ENCODE results near the gene TIMM17A.

TIMM17A gene

DNA sequence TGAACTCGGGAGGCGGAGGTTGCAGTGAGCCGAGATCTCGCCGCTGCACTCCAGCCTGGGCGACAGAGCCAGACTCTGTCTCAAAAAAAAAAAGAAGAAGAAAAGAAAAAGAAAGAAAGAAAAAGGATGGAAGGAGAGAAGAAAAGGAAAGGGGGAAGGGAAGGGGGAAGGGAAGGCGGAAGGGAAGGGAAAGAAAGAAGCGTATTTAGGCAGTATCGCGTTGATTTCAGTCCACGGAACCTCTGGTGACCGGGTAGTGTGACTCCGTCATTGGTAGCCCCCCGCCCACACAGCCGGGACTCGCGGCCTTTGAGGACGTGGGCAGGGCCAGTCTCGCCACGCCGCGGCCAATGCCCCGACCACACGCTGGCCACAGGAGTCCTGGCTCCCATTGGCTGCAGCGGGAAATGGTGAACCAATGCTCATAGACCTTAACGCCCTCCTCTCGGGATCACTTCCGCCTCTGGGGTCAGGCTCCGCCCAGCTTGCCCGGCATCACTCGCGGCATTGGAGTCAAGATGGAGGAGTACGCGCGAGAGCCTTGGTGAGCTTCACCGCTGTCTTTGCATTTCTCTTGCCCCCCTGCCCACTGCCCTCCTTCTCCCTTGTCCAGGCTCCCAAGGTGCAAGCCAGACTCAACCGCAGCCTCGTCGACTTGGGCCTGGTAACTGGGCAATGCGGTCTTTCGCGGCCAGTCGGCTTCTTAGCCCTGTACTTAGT is at the start of gene TIMM17A:
TIMM17A (plus strand) TSS at position 495 of the 720 bp plus-strand sequence; CDS start at position 519, 24 bp downstream.
- peak; percentile 85 to 95 (median 88) for DNase-seq (ENCODE audit: low read depth in 3 of 3)

DNA sequence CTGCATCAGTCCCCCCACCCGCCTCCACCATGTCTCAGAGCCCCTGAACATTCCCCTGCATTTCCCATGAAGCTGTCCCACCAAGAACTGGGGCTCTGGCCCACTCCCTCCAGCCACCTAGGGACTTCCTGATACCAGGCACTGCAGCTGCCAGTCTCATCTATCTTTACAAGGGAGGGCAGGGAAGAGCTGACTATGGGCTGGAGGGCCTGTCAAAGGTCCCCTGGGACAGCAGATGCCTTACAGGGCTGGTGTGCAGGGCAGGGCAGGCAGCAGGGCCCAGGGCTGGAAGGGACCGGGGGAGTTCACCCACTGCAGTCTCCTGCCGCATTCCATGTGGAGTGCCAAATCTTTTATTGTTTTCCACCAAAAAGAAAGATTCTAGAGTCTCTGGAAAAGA is 49.0 kb upstream of the TIMM17A start:
- DNase-seq (ENCODE audit: low read depth in 3 of 3), result no peak

DNA sequence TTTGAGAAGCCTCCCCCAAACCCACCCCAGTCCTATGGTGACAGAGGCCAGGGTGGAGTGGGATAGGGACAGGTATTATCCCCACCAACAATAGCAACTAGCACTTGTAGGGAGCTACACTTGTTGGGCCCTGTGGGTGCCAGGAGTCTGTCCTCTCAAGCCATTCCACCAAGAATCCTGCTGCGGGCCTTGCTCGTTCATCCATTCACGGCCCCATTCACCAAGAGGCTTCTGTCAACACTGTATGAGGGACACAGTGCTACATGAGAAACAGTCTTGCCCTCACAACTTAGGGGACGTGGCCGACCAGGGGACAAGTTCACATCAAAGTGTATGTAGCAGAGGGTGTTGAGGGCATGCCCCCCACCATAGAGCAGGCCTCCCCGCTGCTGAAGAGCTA is 47.7 kb upstream of the TIMM17A start:
- DNase-seq (ENCODE audit: low read depth in 3 of 3), result no peak

DNA sequence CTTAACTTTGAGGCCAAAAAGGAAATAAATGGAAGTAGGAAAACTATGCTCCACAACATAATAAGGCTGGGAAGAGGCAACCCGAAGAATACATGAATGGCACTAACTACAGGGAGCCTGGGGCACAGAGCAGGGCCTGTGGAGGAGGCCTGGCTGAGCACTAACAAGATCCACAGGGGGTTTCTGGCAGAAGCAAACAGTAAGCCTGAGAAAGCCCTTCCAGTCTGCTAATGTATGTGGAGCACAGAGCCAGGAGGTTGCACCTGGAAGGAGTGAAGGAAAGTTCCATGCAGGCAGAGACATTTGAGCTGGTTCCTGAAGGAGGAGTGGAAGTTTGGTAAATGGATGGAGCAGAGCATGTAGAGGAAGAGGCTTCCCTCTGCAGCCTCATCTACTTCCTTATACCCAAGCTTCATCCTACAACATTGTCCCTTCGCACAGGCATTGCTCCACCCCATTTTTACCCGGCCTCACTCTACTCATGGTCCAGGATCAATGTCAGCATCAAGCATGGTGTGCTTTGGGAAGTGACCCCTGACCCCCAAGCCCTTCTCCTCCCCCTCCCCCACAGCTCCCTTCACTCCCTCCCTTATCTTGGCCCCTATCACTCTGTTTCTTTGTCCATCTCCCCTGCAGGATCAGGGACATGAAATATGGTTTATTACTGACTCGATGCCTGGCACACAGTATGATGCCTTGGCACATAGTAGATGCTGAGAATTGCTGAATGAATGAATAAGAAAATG is 43.3 kb upstream of the TIMM17A start:
- DNase-seq (ENCODE audit: low read depth in 3 of 3), result no peak

DNA sequence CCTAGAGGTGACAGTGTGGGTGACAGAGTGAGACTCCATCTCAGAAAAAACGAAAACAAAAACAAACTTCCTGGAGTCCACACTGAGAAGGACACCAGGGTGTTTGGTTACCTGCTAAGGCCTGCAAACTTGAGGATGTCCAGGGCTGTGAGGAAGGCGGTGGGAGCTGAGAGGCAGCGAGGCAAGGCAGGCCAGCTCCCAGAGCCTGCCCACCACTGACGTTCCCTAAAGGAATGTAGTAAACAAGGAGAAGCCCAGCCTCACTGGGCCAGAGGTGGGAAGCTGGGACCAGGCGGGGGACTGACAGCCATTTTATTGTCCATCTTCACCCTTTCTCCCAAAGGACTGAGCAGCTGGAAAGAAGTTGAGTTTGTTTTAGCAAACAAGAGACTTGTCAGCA is 42.5 kb upstream of the TIMM17A start:
- no peak for DNase-seq (ENCODE audit: low read depth in 3 of 3)

DNA sequence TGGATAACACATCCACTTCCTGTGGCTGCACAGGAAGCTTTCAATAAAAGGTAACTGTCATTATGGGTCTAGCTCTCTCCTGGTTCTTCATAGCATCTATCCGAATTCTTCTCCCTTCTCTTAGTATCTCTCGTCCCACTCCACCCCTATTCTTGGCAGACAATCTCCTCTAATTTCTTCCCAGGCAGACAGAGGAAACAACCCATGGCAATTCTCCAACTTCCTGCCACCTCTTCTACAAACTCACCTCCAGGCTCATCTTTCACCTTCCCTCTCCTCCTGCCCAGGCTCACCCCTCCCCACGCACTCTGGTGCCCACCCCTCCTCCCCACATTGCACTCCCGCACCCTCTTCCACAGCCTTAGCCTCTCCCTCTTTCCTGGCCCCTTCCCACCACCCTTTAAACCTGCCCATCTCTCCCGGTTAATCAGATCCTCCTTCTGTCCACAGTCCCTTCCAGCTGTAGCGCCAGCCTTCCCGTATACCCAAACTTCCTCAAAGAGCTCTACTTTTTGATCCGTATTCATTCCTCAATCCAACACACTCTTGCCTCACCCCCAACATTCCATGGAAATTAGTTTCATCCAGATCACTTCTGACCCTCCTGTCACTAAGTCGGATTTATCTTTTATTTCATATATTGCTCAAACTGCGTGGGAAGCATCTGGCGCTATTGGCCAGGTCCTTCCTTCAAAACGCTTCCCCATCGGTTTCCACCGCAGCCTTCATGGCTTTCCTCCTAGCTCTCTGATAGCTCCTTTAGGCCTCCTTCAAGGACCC is 40.7 kb upstream of the TIMM17A start:
- DNase-seq (ENCODE audit: low read depth in 3 of 3), result no peak

DNA sequence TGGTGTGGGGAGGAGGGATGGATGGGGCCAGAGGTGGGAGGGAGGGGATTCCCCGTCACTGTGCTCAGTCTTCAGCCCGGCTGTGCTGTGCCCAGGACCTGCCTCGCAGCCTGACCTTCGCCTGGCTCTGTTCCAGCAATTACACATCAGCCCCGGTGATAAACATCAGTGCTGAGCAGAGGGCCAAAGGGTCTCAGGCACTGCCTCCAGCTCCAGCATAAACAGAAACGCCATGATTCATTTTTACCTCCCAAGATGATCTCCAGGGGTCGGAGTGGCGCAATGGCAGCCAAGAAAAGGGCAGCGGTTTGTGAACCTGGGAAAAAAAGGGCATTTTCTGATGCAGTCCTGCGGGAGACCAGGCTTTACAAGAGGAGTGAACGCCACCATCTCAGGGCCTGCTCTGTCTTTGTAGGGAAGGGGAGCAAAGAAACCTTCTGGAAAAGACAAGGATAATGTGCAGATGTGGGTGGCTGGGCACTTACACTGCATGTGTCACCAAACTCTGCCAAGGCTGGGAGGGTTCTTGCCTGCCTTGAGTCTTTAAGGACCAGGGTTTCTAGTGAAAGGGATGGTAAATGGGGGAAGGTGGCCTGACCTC is 38.6 kb upstream of the TIMM17A start:
- no peak for DNase-seq (ENCODE audit: low read depth in 3 of 3)

DNA sequence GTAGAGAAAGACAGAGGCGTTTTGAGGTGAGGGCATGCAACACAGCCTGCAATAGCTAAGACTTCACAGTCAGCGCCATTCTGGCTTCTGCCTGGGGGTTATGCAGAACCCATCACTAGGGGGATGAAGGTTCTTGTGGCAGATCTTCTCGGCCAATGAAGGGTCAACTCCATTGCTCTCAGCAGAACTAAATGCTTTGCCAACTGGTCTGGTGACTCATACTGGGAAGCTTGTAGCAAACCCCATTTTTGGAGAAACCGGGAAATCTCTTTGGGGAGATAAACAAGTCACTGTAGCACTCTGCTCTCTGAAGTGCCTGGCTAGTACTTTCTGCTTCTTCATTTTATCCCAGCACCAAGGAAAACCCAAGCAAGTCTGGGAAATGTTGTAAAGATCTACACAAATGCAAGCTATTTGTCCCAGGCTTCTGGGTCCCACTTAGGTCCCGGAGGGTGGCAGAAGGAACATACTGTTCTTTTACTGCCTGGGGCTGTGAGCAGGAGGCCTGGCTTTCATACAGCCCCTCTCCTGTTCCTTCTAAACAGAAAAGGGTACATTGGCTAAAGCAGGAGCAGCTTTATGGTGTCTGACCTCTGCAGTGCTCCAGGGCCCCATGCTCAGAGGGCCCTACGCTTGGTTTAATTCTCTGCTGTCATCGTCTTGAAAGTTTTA is 37.8 kb upstream of the TIMM17A start:
- no peak for DNase-seq (ENCODE audit: low read depth in 3 of 3)

DNA sequence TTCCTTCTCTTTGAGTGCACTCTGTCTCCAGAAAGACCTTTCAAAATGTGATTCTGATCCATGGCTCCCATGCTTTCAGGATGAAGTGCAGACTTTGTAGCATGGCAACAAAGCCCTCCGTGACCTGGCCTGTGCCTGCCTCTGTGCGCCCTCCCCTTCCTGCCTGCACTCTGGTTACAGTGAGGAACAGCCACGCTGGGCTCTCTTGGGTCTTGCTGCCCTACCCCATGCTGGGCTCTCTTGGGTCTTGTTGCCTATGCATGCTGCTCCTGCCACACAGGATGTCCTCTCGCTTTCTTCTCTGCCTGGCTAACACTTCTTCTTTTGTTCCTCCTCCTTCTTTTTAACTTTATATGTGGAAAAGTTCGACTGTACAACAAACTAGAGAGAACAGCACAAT is 37.0 kb upstream of the TIMM17A start:
- no peak for DNase-seq (ENCODE audit: low read depth in 3 of 3)

DNA sequence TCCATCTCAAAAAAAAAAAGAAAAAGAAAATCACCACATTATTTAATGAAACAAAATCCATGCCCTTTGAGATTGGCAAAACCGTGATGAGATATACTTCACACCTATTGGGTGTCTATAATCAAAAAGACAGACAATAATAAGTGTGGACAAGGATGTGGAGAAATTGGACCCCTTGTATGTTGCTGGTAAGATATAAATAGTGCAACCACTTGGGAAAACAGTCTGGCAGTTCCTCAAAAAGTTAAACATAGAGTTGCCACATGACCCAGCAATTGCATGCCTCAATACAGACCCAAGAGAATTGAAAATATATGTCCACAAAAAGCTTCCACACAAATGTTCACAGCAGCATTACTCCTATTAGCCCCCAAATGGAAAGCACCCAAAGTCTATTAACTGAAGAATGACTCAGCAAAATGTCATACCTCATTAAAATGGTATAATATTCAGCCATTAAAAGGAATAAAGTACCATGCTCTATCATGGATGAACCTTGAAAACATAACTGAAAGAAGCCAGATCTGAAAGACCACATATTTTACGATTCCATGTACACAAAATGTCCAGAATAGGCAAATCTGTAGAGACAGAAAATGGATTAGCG is 33.2 kb upstream of the TIMM17A start:
- DNase-seq (ENCODE audit: low read depth in 3 of 3), result no peak

DNA sequence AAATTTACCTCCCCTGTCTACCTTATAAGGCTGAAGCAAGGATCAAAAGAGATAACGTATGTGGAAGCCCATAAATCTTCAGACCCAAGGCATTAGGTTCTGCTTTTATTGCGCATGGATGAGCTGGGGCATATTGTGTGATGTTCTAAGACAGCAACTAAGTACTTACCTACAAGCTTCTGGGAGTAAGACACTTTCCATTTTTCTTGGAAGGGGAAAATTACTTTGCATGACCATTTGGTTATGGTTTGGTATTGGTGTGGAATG is 30.1 kb upstream of the TIMM17A start:
- no peak for DNase-seq (ENCODE audit: low read depth in 3 of 3)

DNA sequence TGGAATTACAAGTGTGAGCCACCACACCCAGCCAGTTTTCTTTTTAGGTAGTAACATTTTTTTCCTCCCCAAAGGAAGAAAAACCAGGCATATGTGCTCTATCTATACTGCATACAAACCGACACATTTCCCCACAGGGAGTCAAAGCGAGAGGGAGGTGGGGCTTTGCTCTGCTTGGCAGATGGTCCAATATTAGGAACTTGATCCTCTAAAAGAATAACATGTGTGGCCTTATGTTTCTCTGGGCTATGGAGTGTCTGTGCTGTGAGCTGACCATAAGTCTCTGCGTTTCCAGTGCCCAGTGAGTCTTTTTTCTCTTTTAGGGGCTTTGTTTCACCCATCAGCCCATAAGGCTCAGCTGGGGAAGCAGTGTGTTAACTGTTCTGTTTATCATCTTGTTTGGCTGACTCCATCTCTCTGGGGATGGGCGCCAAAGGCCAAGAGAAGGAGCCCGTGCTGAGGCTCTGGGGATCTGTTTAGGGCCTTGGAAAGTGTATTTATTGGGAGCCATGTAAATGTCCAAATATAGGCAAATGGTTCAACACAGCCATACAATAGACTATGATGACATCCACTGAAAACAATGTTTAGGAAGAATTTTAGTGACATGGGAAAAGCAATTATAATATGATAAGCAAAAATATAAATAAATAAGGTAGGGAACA is 29.2 kb upstream of the TIMM17A start:
- DNase-seq (ENCODE audit: low read depth in 3 of 3), result no peak

DNA sequence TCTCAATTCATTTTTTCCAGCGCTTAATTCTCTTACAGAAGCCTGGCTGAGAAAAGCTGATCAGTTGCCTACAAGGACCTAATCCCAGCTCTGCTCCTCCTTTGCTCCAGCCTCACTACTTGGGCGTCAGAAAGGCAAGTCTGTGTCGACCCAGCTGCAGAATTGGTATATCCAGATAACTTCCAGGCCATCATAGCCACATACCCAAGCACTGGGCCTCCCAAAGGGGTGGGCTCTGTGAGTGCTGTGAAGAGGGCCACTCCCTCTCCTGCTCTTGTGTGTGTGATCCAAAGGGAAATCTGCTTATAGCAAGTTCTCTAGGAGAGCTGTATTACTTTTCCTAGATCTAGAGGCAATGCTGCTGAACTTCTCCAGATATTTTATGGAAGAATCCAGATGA is 27.0 kb upstream of the TIMM17A start:
- DNase-seq (ENCODE audit: low read depth in 3 of 3), result no peak

DNA sequence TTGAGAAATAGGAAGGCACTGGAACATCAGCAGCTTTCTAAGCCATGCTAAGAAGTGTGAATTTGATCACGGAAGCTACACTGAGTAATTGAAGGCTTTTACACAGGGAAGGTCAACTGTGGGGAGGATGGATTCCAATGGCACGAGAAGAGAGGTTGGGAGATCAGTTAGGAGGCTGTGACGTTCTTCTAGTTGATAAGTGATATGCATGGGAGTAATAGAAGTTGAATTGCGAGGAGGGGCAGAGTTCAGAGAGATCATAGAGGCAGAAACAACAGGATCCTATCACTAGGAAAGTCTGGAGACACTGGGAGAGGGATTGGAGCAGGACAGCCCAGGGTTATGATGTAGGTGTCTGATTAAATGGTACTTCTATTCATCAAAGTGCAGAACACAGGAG is 25.2 kb upstream of the TIMM17A start:
- DNase-seq (ENCODE audit: low read depth in 3 of 3), result no peak

DNA sequence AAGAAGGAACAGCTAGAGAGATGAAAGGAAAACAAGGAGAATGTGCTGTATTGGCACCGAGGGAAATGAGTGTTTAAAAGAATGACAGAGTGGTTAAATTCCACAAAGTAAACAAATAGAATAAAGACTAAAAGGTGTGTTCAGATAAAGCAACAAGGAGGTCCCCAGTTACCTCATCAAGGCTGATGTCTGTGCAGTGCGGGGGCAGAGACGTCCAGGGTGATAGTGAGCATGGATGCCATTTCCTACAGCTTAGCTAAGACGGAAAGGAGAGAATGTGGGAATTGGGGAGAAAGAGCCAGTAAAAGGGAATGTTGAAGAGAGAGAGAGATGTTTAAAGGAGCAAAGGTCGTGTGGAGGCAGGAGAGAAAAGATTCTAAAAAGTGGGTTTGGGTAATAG is 24.5 kb upstream of the TIMM17A start:
- DNase-seq (ENCODE audit: low read depth in 3 of 3), result no peak

DNA sequence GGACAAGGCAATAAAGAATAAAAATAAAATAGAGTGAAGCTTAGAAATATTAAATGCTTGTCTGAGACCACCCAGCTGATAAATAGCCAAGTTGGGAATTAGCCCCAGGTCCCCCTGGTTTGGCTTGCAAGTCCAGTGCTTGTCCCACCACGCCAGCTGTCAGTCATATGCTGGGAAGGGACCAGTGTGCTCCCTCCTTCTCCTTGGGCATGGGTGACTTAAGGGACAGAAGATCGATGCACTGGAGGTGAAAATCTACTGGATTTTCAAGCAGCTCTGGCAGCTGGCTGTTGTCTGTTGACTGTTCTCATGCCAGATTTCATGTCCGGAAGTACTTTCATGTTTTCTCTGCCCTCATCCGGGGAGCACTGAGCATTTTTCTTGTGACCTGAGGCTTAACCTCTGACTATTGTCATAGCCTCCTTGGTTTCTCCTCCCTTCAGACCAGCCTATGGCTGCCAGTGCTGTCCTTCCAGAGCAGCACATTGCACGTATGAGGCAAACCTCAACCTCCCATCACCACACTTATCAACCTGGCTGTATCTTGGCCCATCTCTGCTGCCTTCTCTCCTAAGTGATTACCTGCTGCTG is 21.4 kb upstream of the TIMM17A start:
- no peak for DNase-seq (ENCODE audit: low read depth in 3 of 3)

DNA sequence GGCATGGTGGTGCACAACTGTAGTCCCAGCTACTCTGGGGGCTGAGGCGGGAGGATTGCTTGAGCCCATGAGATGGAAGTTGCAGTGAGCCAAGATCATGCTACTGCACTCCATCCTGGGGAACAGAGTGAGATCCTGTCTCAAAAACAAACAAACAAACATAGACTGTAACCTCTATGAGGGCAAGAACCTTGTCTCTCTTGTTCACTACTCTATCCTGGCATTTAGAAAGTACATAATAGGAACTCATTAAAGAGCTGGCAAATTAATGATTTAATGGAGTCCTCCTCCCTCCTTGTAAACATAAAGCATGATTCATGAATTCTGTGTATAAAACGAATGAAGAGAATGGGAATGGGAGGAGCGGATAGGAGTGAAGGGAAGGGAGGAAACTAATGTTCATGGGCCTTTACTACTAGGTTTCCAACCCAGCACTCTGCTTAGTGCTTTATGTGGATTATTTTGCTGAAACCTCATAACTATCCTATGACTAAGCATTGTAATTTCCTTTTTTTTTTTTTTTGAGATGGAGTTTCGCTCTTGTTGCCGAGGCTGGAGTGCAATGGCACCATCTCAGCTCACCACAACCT is 17.6 kb upstream of the TIMM17A start:
- DNase-seq (ENCODE audit: low read depth in 3 of 3), result no peak

DNA sequence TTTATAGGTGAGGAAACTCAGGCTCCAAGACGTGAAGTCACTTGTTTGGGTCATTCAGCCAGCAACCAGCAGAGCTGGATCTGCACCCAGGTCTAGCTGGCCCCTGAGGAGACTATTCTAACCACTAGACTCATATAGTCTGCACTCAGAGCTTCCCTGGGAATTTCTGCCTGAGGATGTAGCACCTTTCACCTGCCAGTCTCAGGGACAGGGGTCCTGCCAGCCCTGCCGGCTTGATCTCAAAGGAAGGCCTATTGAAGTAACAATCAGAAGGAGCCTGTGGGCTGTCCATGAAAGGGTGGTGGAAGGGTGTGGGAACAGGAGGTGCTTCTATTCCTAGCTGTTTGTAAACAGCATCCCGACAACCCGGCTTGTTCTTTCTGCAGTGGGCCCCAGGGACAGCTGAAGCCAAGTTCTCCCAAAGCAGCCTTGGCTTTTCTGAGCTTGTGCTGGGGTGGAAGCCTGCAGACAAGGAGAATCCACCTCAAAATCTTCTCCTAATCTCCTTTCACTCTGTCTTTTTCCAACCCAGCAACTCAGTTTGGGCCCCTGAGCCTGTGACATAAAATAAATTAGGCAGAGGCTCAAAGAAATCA is 16.8 kb upstream of the TIMM17A start:
- no peak for DNase-seq (ENCODE audit: low read depth in 3 of 3)

DNA sequence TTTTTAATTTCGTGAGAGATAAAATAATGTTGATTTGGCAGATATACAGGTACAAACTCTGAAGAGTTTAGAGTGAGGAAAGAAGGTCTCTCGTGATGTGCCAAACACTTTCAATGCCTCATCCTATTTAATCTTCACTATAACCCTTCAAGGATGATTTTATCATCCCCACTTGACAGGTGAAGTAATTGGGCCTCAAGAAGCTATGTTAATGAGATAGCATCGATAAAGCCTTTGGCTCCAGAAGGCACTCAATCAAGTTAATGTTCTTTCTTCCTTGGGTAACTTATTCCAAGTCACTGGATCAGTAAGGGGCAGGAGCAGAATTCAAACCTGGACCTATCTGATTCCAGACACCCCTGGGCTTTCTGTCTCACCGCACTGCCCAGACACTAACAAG is 16.2 kb upstream of the TIMM17A start:
- DNase-seq (ENCODE audit: low read depth in 3 of 3), result no peak

DNA sequence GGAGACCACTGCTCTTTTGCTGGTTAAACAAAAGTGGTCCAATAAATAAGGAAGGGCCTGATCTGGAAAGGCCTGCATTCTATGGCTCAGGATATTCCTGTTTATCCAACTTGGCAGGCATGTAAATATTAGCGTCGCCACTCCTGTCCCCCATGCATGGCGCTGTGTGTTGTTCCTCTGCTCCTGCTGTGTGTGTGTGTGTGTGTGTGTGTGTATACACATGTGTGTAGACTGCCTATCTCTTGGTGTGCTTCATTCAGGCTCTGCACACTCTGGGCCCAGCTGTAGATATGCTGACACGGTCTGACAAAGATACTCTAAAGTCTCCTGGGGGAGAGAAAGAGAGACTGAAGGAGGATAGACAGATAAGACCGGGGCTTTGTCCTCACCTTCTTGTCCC is 15.7 kb upstream of the TIMM17A start:
- DNase-seq (ENCODE audit: low read depth in 3 of 3), result no peak
